HEK293 (cell line): ENCODE results near the gene PMEL.

Experiments used
- CTCF ChIA-PET: fragments of 350-600 bp; formaldehyde crosslinking; extraction: SDS; loops from one replicate; lab custom pipeline; 2021; ENCODE audit warnings: antibody characterized with exemption; lab: Yijun Ruan, JAX
- POLR2A ChIA-PET: fragments of 300-600 bp; formaldehyde crosslinking; extraction: SDS; loops from one replicate; lab custom pipeline; 2020; ENCODE audit warnings: antibody characterized with exemption, inconsistent platforms; lab: Yijun Ruan, JAX
- H3K27ac ChIP-seq: fragments of 200-500 bp; sonication (Bioruptor generic); 2 replicates; pipeline ENCODE4 v1.5.1; 2014; ENCODE audit warnings: low read depth, low read length, control low read depth, inconsistent platforms; ENCODE audit errors: extremely low read depth
- H3K36me3 ChIP-seq, 2 experiments: fragments of 200-500 bp in 1 of 2; sonication (Bioruptor generic) in 1 of 2; 1 replicate in 1 of 2; 2 replicates in 1 of 2; pipeline ENCODE4 v1.5.1; 2014 to 2017; ENCODE audit warnings: inconsistent platforms in 2 of 2, low read length in 2 of 2; ENCODE audit not compliant: control insufficient read depth in 2 of 2, insufficient read depth in 1 of 2
- H3K4me1 ChIP-seq: fragments of 200-500 bp; sonication (Bioruptor generic); 2 replicates; pipeline ENCODE4 v1.5.1; 2014; ENCODE audit warnings: mild to moderate bottlenecking, low read length, inconsistent platforms; ENCODE audit not compliant: control insufficient read depth, insufficient read depth
- H3K4me3 ChIP-seq: 2 replicates; pipeline ENCODE4 v1.5.1; 2011; ENCODE audit warnings: low read depth, mild to moderate bottlenecking, control low read depth, low read length, moderate library complexity
- H3K9me3 ChIP-seq: fragments of 200-500 bp; sonication (Bioruptor generic); 2 replicates; pipeline ENCODE4 v1.5.1; 2014; ENCODE audit warnings: low read depth, low read length, inconsistent platforms; ENCODE audit not compliant: control insufficient read depth, insufficient read depth
- PRDM10 ChIP-seq: fragments of 450-650 bp; formaldehyde crosslinking; IDR thresholded peaks from 2 replicates; pipeline ENCODE4 v1.5.1; 2016; ENCODE audit warnings: missing biosample characterization, missing genetic modification characterization
- TCF7L2 ChIP-seq: IDR thresholded peaks from 2 replicates; pipeline ENCODE4 v1.6.1; 2011; ENCODE audit warnings: low read depth, mild to moderate bottlenecking, inconsistent platforms, low read length, moderate library complexity, borderline replicate concordance
- ZBTB17 ChIP-seq: fragments of 450-650 bp; formaldehyde crosslinking; IDR thresholded peaks from 2 replicates; pipeline ENCODE4 v1.5.1; 2016; ENCODE audit warnings: missing biosample characterization, missing genetic modification characterization
- ZBTB20 ChIP-seq: fragments of 450-650 bp; formaldehyde crosslinking; IDR thresholded peaks from 2 replicates; pipeline ENCODE4 v1.5.1; 2016; ENCODE audit warnings: missing biosample characterization, missing genetic modification characterization
- ZFP69B ChIP-seq: fragments of 450-650 bp; formaldehyde crosslinking; IDR thresholded peaks from 2 replicates; pipeline ENCODE4 v1.5.1; 2016; ENCODE audit warnings: missing biosample characterization, missing genetic modification characterization
- ZNF146 ChIP-seq: fragments of 450-650 bp; formaldehyde crosslinking; IDR thresholded peaks from 2 replicates; pipeline ENCODE4 v1.5.1; 2016; ENCODE audit warnings: missing biosample characterization, missing genetic modification characterization
- ZNF155 ChIP-seq: fragments of 450-650 bp; formaldehyde crosslinking; IDR thresholded peaks from 2 replicates; pipeline ENCODE4 v1.5.1; 2016; ENCODE audit warnings: missing biosample characterization, missing genetic modification characterization
- ZNF175 ChIP-seq: fragments of 450-650 bp; formaldehyde crosslinking; IDR thresholded peaks from 2 replicates; pipeline ENCODE4 v1.5.1; 2016; ENCODE audit warnings: missing biosample characterization, missing genetic modification characterization
- ZNF214 ChIP-seq: fragments of 450-650 bp; formaldehyde crosslinking; IDR thresholded peaks from 2 replicates; pipeline ENCODE4 v1.5.1; 2017; ENCODE audit warnings: missing biosample characterization, mild to moderate bottlenecking, missing genetic modification characterization, borderline replicate concordance
- ZNF23 ChIP-seq: fragments of 450-650 bp; formaldehyde crosslinking; IDR thresholded peaks from 2 replicates; pipeline ENCODE4 v1.5.1; 2016; ENCODE audit warnings: missing biosample characterization, missing genetic modification characterization, borderline replicate concordance
- ZNF24 ChIP-seq: fragments of 450-650 bp; formaldehyde crosslinking; IDR thresholded peaks from 2 replicates; pipeline ENCODE4 v1.5.1; 2016; ENCODE audit warnings: missing biosample characterization, missing genetic modification characterization
- ZNF26 ChIP-seq: fragments of 450-650 bp; formaldehyde crosslinking; IDR thresholded peaks from 2 replicates; pipeline ENCODE4 v1.5.1; 2016; ENCODE audit warnings: missing biosample characterization, missing genetic modification characterization
- ZNF280D ChIP-seq: fragments of 450-650 bp; formaldehyde crosslinking; IDR thresholded peaks from 2 replicates; pipeline ENCODE4 v1.5.1; 2016; ENCODE audit warnings: missing biosample characterization, missing genetic modification characterization
- ZNF366 ChIP-seq: fragments of 450-650 bp; formaldehyde crosslinking; conservative IDR thresholded peaks from 2 replicates; pipeline ENCODE4 v1.5.1; 2016; ENCODE audit warnings: missing biosample characterization, missing genetic modification characterization
- ZNF449 ChIP-seq: fragments of 450-650 bp; formaldehyde crosslinking; IDR thresholded peaks from 2 replicates; pipeline ENCODE4 v1.5.1; 2017; ENCODE audit warnings: missing biosample characterization, mild to moderate bottlenecking, missing genetic modification characterization, moderate library complexity
- ZNF768 ChIP-seq: fragments of 450-650 bp; formaldehyde crosslinking; IDR thresholded peaks from 2 replicates; pipeline ENCODE4 v1.5.1; 2018; ENCODE audit warnings: missing biosample characterization, mild to moderate bottlenecking, missing genetic modification characterization
- TF ChIP-seq, protein P1 (sequence below): fragments of 450-650 bp; formaldehyde crosslinking; IDR thresholded peaks from 2 replicates; pipeline ENCODE4 v1.5.1; 2016; ENCODE audit warnings: missing biosample characterization, missing genetic modification characterization, borderline replicate concordance

PMEL gene

GRCh38 chr12:55927588-55928502 lies 38.0 kb downstream of the PMEL start, which contains the start of gene PYM1 (continued):
- TF ChIP-seq PRDM10 (tag by site-specific recombination) (peak; percentile 80), ZBTB20 (tag by site-specific recombination) (peak; percentile 67; the same call in 1 of the 2 replicates)

DNA sequence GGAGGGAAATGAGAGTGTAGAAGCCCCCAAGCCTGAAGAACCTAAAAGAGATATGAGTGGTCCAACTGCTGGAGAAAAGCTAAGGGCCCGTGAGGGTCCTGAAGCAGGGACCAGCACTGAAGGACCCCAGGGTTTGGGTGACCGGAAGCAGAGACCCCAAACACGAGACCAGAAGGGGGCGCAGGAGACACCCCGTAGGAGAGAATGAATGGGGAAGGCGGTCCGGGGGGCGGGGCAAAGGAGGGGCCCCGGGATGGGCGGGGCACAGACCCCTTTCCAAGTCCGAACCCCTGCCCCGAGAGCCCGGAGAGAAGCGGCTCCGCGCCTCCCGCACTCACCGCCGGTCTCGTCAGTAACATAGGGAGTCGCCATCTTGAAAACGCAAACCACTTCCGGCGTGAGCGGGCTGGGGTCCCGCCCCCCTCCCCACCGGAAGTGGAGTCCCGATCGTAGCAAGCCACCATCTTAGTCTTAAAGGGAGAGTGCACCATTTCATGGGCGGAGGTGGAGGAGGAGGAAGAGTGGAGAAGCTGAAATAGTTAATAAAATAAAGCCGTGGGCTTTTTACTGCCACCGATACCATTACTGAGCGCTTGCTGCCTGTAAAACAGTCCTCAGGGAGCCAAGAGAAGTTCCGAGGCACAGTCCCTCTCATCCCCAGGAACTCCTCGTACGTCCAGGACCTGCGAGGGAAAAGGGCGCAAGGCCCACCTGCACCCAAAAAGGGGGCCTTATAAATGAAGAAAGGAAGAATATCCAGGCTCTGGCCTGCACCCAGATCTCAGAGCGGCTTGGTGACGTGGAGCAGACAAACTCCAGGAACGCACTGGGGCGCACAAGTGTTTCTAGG lies 38.9 kb downstream of the PMEL start:
- no peaks in the 10 kb centered on the region for H3K9me3 ChIP-seq
- peak overlapping the region; percentile 80 for H3K4me3 ChIP-seq
- POLR2A ChIA-PET = interaction anchor here (0.6 to 4.4 kb wide), 9 partner anchors 13 to 188 kb away, joined by 4 to 42 read pairs (median 9); partner anchors contain the start of genes DNAJC14, ORMDL2, RAB5B and SARNP
- peaks cover 14 to 19% of the 10 kb centered on the region in 2 experiments; a peak in 2 of 3 replicates for H3K36me3 ChIP-seq
- peak overlapping the region; percentile 94 for H3K27ac ChIP-seq
- CTCF ChIA-PET = interaction anchor here (0.5 to 3.4 kb wide), 31 partner anchors 10 to 1936 kb away, joined by 3 to 28 read pairs (median 3); partner anchors contain the start of genes DNAJC14, ORMDL2, RAB5B and SARNP
- peaks cover 4% of the 10 kb centered on the region; the same call in 1 of the 2 replicates for H3K4me1 ChIP-seq
- TF ChIP-seq ZNF280D (no peak), ZNF366 (peak; percentile 75), ZNF449 (tag by site-specific recombination) (no peak), ZNF155 (tag by site-specific recombination) (no peak), ZBTB17 (tag by site-specific recombination) (peak; percentile 51; the same call in 1 of the 2 replicates), ZFP69B (tag by site-specific recombination) (peak; percentile 47; the same call in 1 of the 2 replicates), ZNF768 (no peak), ZNF26 (tag by site-specific recombination) (no peak), ZNF23 (tag by site-specific recombination) (no peak), ZNF214 (tag by site-specific recombination) (no peak), ZNF146 (no peak), ZNF24 (tag by site-specific recombination) (0 out of 2 replicates have a peak, but pooled peaks have one; percentile 27), TCF7L2 (no peak), ZNF175 (no peak)
- TF ChIP-seq, protein P1, sequence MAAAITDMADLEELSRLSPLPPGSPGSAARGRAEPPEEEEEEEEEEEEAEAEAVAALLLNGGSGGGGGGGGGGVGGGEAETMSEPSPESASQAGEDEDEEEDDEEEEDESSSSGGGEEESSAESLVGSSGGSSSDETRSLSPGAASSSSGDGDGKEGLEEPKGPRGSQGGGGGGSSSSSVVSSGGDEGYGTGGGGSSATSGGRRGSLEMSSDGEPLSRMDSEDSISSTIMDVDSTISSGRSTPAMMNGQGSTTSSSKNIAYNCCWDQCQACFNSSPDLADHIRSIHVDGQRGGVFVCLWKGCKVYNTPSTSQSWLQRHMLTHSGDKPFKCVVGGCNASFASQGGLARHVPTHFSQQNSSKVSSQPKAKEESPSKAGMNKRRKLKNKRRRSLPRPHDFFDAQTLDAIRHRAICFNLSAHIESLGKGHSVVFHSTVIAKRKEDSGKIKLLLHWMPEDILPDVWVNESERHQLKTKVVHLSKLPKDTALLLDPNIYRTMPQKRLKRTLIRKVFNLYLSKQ (tag by site-specific recombination) = no peak
